A673 (cell line): ENCODE data around the gene NPTN.

Source experiments
- CTCF ChIP-seq: fragments of 300-800, 200-600 bp; sonication (generic); conservative IDR thresholded peaks from 2 replicates; pipeline ENCODE4 v1.5.1; 2017; ENCODE audit warnings: low read depth, mild to moderate bottlenecking, antibody characterized with exemption, low read length, moderate library complexity, mixed read lengths
- EZH2 ChIP-seq: fragments of 200-600 bp; sonication (generic); IDR thresholded peaks from 2 replicates; pipeline ENCODE4 v1.6.1; 2017; ENCODE audit warnings: borderline replicate concordance, low read depth, mild to moderate bottlenecking, mixed read lengths, antibody characterized with exemption, low read length; ENCODE audit not compliant: poor library complexity, severe bottlenecking

- TF ChIP-seq CTCF (no peak), EZH2 (no peak)
Observed at GRCh38 chr15:73679964-73680363, 46.8 kb upstream of the NPTN start.
